ENCODE results near the gene MGMT.

Gene MGMT

DNA sequence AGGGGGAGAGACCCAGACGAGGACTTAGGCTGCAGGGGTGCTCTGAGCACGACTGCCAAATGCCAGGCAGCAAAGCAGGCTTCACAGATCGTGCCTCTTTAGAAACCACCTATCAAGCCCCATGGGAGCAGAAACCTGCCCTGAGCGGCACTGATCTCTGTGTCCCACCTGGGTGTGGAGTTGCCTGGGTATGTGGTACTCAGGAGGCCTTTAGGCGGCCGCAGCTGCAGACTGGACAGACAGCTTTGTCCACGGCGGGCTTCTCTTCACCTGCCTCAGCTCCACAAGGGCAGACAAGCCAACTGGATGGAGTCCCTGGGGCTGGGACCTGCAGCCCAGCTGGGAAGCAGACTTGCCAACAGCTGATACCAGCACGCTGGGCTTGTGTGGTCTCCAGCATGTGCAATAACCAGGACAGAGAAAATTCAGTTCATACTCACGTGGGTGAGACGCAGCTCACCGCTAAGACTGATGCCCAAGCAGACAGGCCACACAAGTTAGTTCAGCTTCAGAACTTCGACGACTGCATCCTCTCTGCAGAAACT is 333.8 kb downstream of the MGMT start:
- no peak for DNase-seq (ENCODE audit: low spot score)

DNA sequence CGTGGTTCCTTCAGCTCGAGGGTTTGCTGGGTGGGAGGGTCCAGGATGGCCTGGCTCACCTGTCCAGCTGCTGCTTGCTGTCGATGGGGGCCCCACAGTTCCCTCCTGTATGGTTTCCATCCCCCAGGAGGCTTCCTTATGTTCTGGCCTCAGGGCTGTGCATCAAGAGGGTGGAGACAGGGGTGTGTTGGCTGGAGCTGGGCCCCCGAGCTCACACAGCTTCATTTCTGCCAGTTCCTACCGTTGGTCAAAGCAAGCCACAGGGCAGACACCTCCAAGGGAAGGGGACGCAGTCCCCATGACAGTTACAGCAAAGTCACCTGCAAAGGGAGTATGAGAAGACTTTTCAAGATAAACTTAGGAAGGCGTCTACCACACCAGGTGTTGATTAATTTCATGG is 340.2 kb downstream of the MGMT start:
- DNase-seq (ENCODE audit: low spot score) = no peak

DNA sequence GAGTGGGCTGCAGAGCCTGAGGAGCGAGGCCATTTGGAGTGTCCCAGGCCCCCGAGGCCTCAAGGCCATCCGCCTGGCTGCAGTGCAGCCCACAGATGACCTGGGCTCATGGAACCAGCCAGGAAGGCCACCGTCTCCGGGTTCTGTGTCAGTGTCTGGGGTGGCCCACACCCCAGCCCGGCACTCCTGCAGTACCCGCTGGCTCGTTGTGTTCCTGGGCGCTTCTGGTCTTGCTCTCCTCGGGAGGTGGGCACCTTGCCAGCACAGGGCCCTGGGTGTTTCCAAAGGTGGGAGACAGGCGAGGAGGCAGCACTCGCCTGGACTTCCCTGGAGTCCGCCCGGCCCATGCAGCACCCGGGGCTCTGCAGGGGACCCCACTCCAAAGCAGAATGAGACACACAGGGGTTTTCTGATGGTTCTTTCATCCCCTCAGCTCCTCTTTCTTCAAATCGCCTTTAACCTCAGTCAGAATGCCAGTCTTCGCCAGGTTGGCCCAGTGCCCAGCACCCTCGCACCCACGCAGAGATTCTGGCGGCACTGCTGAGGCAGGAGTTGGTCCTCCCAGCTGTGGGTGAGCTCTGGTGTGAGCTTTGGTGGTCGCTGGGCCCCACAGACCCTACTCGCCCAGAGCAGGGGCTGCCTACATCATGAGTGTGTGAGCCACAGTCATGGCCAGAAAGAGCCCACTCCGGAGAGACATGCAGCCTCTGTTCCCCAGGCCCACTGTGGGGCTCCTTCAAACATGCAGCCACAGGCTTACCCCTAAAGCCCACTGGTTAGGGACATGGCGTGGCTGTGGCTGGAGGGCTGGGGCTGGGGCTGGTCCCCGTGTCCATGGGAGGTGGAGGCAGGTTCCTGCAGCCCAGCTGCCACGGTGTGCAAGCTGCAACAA is 341.3 kb downstream of the MGMT start:
- no peak for DNase-seq (ENCODE audit: low spot score)

DNA sequence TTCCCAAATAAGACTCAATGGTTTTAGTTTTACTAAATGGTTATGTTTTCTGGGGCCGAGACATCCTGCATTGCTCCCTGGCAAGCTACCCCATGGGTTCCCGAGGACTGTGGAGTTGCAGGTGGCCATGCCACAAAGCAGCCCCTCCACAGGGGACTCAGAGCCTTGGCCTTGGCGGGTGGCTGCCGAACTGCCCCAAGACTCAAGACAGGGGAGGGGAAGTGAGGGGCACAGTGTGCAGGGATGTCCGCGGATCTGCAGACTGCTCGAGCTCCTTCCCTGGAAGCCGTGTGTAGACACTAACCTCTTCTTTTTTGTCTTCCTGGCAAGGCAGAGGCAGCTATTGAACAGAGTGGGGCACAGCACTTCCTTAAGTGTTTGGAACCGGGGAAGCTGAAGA is 342.4 kb downstream of the MGMT start:
- DNase-seq (ENCODE audit: low spot score) = no peak

DNA sequence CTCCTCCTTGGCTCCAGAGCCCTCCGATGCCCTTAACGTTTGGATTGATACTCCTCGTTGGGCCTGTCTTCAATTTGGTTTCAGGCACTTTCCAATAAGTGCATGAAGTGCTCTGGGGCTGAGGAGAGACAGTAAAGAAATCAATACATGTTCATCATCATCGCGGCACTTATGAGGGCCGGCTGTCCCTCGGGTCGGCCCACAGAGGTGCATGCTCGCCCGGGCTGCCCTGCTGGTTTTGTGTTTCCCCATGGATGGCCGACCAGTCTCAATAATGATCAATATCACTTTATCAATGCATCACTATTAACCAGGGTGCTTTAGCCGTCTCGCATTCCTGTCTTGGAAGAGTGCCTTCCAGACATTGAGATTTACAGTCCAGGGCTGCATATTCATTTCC is 342.8 kb downstream of the MGMT start:
- no peak for DNase-seq (ENCODE audit: low spot score)

DNA sequence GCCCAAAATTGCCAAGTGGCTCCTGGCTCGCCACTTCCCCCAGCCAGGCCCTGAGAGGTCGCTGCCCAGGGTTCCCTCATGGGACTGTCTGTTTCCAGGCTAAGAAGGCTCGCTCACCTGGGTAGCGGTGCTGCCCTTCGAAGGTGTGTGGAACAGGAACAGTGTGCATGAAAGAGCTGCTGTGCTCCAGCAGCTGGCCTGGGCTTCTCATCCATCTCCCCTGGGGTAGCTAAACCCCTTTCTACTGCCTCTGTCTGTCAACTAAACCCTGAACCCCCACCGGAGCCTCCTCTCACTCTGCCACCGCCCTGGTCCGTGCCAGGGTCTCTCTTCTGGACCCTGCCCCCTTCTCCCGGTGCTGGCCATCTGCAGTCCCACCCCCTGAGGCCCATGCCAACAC is 344.2 kb downstream of the MGMT start:
- DNase-seq (ENCODE audit: low spot score) = no peak

DNA sequence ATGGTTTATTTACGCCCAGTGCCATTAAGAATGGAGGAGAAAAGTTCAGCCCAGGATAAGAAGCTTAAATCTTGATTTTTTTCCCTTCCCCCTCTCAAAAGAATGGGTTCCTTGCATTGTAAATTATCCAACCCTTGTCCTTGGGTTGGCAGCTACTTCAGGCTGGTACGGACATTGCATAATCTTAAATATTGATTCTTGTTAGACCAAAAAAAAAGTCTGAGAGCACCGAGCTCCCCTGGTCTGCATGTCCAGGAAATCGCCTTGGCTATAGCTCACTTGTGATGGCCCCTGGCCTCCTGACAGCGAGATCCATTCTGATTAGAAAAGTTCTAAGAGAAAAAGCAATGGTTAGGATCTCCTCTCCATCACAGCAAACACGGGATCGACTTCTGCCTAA is 345.4 kb downstream of the MGMT start:
- DNase-seq (ENCODE audit: low spot score) = no peak

DNA sequence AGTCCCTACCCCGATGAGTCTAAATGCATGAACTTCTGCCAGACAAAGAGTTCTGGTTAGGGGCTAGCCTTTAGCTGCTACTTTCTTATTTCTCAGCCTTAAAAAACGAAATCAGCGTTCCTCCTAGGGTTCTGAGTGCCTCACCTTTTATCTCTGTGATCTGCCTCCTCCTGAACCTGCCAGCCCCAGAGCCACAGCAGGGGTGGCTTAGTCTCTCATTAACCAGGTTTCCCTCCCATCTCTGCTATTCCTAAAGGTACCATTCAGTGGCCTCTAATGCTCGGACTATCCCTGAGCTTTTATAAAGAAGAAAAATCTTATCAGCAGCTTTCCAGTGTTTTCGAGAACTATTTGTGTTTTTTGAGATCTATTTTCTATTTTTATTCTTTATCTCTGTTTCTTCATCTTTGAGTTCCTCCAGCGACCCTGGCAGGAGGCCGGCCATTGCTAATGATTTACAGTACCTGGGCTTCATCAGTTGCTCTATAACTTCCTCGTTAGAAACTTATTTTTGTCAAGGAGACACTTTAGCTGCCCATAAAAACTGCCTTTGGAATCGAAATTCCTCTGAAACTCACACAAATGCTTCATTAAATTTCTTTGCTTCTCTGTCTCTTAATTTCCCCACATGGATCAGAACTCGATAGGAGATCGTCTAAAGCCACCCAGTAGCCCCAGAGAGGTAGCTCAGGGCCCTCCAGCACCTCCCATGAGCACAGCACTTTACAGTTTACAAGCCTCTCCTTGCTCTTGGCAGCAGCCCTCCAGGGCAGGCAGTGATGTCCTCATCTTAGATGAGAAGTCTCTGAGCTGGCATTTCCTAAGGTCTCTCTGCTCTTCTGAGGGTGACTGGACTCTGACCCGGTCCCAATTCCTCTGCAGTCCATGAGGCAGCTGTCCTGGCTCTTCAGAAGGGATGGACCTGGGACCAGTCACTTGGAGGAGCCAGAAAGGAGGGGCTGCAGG is 347.9 kb downstream of the MGMT start:
- DNase-seq (ENCODE audit: low spot score) = no peak

DNA sequence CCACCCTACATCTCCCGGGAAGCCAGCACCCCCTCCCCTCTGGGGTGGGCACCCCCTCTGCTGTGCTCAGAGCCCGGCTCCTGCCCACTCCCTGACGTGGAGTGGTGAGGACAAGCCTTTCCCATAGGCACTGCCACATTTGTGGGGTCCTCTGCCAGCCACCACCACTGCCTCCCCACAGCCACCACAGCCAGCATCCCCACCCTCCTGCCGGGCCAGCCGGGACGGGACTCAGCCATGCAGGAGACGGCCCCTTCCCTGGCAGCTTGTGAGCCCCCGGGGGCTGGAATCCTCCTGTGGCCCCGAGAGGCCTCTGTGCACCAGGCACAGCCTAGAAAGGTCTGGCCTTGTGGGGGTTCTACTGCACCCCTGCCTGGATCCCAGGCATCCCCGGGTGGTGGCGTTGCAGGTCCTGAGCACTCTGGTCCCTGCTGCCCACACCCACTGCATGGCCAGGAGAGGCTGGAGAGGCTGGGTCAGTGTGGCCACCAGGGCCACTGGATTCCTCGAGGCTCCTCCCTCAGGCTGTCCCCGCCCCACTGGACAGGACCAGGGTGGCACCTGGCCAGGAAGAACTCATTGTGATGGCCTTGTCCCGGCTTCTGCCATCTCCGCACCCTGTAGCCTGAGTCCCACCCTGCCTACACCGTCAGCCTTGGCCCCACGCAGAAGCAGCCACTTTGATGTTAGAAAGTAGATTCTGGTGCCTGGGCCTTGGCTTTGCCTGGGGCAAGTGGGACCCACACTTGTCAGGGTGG is 349.0 kb downstream of the MGMT start:
- DNase-seq (ENCODE audit: low spot score) = no peak

DNA sequence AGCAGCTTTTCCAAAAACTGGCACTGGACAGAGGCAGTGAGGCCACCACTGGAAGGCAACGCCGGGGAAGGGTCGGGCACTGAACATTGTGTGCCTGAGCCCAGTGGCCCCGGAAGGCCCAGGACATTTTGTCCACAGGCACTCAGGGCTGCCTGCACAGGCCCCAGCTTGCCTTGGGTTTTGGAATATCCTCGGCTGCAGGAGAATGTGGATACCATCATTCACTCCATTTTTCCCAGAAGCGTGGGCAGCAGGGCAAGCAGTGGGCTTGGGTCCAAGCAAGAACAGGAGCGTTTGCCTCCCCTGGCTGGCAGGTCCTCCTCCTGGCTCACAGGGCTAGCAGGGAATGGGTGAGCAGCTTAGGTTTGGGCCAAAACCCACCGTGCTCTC is 349.6 kb downstream of the MGMT start:
- no peak for DNase-seq (ENCODE audit: low spot score)

Measured in CD4-positive, alpha-beta T cell treated with Interleukin-6 at 100 ng/mL for 8 hours (primary cell).